ENCODE measurements around the gene TLE2.

The TLE2 gene

DNA sequence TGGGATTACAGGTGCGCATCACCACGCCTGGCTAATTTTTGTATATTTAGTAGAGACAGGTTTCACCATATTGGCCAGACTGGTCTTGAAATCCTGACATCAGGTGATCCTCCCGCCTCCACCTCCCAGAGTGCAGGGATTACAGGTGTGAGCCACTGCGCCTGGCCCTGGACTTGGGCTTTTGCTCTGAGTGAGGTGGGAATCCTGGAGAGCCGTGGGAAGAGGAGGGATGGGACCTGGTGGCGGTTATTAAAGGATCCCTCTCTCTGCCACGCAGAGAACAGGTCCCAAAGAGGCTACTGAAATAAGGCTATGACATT, 34.9 kb upstream of the TLE2 start:
- WGBS (ENCODE audit: insufficient coverage, insufficient read length): no CpG with 5 or more reads among the region's 7 CpGs
- Histone ChIP-seq H3K9me3 (ENCODE audit: control insufficient read depth, insufficient read depth, low read length) (no peaks in the 10 kb centered on the region), H3K4me1 (ENCODE audit: control insufficient read depth, insufficient read depth, low read length) (no peaks in the 10 kb centered on the region), H3K27me3 (ENCODE audit: control insufficient read depth, insufficient read depth, low read length) (no peaks in the 10 kb centered on the region), H3K27ac (ENCODE audit: low read length) (no peak overlapping the region), H3K36me3 (ENCODE audit: control insufficient read depth, insufficient read depth, low read length) (0 out of 2 replicates have a peak, but pooled peaks cover 2% of the 10 kb centered on the region), H3K4me3 (ENCODE audit: low read length) (no peak overlapping the region)
- no peak for DNase-seq (ENCODE audit: low read depth, low spot score)

DNA sequence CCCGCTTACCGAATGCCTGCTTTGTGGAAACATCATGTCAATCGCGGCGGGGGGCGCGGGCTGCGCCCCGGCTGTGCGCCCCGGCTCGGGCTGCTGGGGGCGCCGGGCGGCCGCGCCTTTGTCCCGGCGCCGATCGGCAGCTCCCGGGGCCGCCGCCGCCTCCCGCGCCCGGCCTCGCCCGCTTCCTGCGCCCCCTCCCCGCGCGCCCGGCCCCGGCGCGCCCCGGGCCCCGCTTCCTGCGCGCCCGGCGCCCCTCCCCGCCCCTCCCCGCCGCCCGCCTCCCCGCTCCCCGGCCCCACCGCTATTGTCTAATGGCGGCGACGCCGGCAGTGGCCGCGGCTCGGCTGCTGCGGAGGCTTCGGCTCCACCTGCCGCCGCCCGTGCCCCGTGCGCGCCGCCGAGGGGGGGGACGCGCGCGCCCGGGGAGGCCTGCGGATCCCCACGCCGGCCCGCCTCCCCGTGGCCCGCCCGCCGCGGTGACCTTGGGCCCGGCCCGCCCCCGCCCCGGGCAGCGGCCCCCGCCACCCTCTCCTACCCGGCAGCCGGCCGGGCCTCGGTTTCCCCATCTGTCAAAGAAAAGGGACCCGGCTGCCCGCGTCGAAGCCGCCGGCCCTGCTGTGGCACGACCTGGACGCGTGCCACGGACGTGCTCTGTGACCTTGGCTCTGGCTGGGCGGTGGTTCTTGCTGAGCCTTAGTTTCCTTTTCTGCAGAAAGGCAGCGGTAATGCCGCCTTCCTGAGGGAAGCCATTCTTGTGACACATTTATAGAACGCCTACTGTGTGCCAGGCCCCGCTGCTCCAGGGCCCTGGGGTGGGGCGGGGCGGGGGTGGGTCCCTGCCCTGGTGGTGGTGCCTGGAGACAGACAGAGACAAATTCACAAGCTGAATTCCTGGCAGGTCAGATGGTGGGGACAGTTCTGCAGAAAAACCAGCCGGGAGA, 33.4 kb upstream of the TLE2 start, which contains the start of gene TLE5:
Gene TLE5, minus strand, starts transcription at position 331 of the 941 bp plus-strand sequence. Its CDS starts 295 bp downstream, at position 36.
- H3K27ac ChIP-seq (ENCODE audit: low read length): no peak within 1 kb of the TSS
- WGBS (ENCODE audit: insufficient coverage, insufficient read length): no CpG with 5 or more reads among the region's 111 CpGs
- H3K9me3 ChIP-seq (ENCODE audit: control insufficient read depth, insufficient read depth, low read length): no peaks in the 10 kb centered on the region
- H3K36me3 ChIP-seq (ENCODE audit: control insufficient read depth, insufficient read depth, low read length): 0 out of 2 replicates have a peak, but pooled peaks cover 2% of the 10 kb centered on the region
- H3K27me3 ChIP-seq (ENCODE audit: control insufficient read depth, insufficient read depth, low read length): no peaks in the 10 kb centered on the region
- no peak for DNase-seq (ENCODE audit: low read depth, low spot score)
- H3K4me1 ChIP-seq (ENCODE audit: control insufficient read depth, insufficient read depth, low read length): no peaks in the 10 kb centered on the region; the same call in 1 of the 2 replicates
- H3K4me3 ChIP-seq (ENCODE audit: low read length): peak within 1 kb of the TSS; percentile 62

DNA sequence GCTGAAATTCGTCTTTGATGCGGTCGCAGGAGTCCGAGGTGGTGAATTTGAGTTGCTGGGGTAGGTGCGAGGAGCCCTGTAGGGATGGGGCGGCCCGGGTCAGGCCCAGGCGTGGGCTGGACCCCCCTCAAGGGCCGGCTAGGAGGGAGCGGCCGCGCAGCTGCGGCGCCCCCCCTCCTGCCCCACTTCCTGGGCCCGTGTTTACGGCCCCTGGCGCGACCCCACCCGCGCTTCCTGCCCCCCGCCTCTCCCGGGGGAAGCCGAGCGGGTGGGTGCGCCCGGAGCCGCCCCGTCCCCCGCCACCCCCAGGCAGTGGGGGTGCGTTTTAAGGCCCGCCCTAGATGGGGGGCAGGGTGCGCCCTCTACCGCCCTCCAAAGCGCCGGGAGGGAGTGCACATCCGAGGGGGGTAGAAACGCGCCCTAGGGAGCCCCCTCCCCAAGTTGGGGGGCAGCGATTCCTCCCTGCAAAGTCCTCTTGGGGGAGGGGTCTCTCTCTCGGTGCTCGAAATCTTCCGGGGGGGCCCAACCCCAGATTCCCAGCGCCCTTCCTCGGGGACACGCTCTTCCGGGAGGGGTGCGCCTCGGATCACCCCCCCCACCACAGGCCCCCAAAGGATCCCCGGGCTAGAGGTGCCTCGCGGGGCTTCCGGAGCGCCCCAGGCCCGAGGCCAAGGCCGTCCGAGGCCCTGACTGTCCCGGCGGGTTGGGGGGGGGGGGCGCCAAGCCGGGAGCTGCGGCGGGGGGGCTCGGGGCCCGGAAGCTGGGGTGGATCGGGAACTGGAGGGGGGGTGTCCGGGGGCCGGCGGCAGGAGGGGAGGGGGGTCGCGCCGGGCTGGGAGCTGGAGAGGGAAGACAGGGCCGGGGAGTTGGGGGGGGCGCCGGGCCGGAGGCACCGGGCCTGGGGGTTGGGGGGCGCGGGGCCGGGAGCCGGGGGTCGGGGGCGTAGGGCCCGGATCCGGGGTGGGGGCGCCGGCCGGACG, 32.4 kb upstream of the TLE2 start:
- H3K4me3 ChIP-seq (ENCODE audit: low read length): peak overlapping the region; percentile 62
- WGBS (ENCODE audit: insufficient coverage, insufficient read length): no CpG with 5 or more reads among the region's 88 CpGs
- H3K4me1 ChIP-seq (ENCODE audit: control insufficient read depth, insufficient read depth, low read length): peaks cover 2% of the 10 kb centered on the region; the same call in 1 of the 2 replicates
- H3K36me3 ChIP-seq (ENCODE audit: control insufficient read depth, insufficient read depth, low read length): 0 out of 2 replicates have a peak, but pooled peaks cover 2% of the 10 kb centered on the region
- H3K27ac ChIP-seq (ENCODE audit: low read length): no peak overlapping the region
- DNase-seq (ENCODE audit: low read depth, low spot score): no peak
- H3K9me3 ChIP-seq (ENCODE audit: control insufficient read depth, insufficient read depth, low read length): no peaks in the 10 kb centered on the region
- H3K27me3 ChIP-seq (ENCODE audit: control insufficient read depth, insufficient read depth, low read length): no peaks in the 10 kb centered on the region

DNA sequence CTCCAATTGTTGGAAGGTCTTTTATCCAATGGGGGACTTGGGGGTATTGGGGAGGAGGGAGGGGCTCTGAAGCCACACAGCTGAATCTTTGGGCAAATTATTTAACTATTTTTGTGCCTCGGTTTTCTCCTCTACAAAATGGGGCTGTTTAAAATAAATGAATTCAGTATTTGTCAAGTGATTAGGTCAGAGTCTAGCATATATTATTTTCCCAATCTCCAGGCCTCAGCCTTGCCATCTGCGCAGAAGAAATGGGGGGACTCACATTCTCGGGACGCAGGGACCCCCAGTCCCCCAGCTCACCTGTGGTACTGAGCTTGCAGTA, 31.7 kb upstream of the TLE2 start:
- Histone ChIP-seq H3K27ac (ENCODE audit: low read length) (no peak overlapping the region), H3K36me3 (ENCODE audit: control insufficient read depth, insufficient read depth, low read length) (0 out of 2 replicates have a peak, but pooled peaks cover 2% of the 10 kb centered on the region)

DNA sequence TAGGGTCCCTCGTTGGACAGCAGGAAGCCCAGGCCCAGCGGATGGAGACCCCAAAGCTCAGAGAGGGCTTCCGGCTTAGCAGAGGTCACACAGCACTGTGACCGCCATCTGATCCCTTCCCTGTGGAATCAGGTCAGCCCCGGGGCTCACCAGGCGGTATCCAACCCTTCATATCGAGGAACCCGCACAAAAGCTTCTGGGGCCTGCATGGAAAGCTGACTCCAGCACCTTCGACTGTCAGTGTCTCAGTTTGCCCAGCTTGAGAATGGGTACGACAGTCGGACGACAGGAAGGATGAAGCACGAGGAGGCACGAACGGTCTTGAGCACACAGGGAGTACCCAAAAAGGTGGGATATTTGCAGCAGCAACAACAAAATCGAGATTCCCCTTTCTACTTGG, 30.6 kb upstream of the TLE2 start:
- no peaks in the 10 kb centered on the region for H3K27me3 ChIP-seq (ENCODE audit: control insufficient read depth, insufficient read depth, low read length)
- no CpG with 5 or more reads among the region's 16 CpGs for WGBS (ENCODE audit: insufficient coverage, insufficient read length)
- no peaks in the 10 kb centered on the region for H3K9me3 ChIP-seq (ENCODE audit: control insufficient read depth, insufficient read depth, low read length)
- H3K27ac ChIP-seq (ENCODE audit: low read length): no peak overlapping the region
- no peak for DNase-seq (ENCODE audit: low read depth, low spot score)
- H3K4me3 ChIP-seq (ENCODE audit: low read length): no peak overlapping the region
- peaks cover 6% of the 10 kb centered on the region; the same call in 1 of the 2 replicates for H3K36me3 ChIP-seq (ENCODE audit: control insufficient read depth, insufficient read depth, low read length)
- H3K4me1 ChIP-seq (ENCODE audit: control insufficient read depth, insufficient read depth, low read length): peaks cover 2% of the 10 kb centered on the region; the same call in 1 of the 2 replicates

More for the DNA sequence above, 31.7 kb upstream of the TLE2 start:
- DNase-seq (ENCODE audit: low read depth, low spot score): no peak
- no peaks in the 10 kb centered on the region for H3K9me3 ChIP-seq (ENCODE audit: control insufficient read depth, insufficient read depth, low read length)
- no peaks in the 10 kb centered on the region for H3K27me3 ChIP-seq (ENCODE audit: control insufficient read depth, insufficient read depth, low read length)
- peaks cover 2% of the 10 kb centered on the region; the same call in 1 of the 2 replicates for H3K4me1 ChIP-seq (ENCODE audit: control insufficient read depth, insufficient read depth, low read length)
- WGBS (ENCODE audit: insufficient coverage, insufficient read length): no CpG with 5 or more reads among the region's 4 CpGs
- H3K4me3 ChIP-seq (ENCODE audit: low read length): peak overlapping the region; percentile 62; the same call in 1 of the 2 replicates

DNA sequence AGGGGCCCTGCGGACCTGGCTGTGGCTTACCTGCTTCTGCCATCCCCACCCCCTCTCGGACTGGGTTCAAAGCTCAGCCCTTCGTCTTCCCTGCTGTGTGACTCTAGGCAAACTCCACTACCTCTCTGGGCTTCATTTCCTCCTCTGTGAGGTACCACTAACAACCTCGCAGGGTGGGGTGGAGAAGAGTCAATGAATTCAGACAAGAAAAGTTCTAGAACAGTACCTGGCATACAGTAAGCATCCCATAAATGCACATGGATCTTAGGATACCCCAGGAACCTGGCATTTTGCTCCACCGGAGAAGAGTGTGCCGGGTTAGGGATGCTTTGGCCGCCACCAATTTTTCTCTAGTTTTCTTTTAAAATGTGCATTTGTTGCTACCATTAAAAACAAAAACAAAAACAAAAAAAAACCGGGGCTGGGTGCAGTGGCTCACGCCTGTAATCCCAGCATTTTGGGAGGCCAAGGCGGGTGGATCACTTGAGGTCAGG, 29.8 kb upstream of the TLE2 start:
- DNase-seq (ENCODE audit: low read depth, low spot score): no peak
- H3K27me3 ChIP-seq (ENCODE audit: control insufficient read depth, insufficient read depth, low read length): no peaks in the 10 kb centered on the region
- no peak overlapping the region for H3K4me3 ChIP-seq (ENCODE audit: low read length)
- WGBS (ENCODE audit: insufficient coverage, insufficient read length): no CpG with 5 or more reads among the region's 10 CpGs
- peaks cover 2% of the 10 kb centered on the region; the same call in 1 of the 2 replicates for H3K4me1 ChIP-seq (ENCODE audit: control insufficient read depth, insufficient read depth, low read length)
- no peak overlapping the region for H3K27ac ChIP-seq (ENCODE audit: low read length)
- peaks cover 6% of the 10 kb centered on the region; the same call in 1 of the 2 replicates for H3K36me3 ChIP-seq (ENCODE audit: control insufficient read depth, insufficient read depth, low read length)
- no peaks in the 10 kb centered on the region for H3K9me3 ChIP-seq (ENCODE audit: control insufficient read depth, insufficient read depth, low read length)

DNA sequence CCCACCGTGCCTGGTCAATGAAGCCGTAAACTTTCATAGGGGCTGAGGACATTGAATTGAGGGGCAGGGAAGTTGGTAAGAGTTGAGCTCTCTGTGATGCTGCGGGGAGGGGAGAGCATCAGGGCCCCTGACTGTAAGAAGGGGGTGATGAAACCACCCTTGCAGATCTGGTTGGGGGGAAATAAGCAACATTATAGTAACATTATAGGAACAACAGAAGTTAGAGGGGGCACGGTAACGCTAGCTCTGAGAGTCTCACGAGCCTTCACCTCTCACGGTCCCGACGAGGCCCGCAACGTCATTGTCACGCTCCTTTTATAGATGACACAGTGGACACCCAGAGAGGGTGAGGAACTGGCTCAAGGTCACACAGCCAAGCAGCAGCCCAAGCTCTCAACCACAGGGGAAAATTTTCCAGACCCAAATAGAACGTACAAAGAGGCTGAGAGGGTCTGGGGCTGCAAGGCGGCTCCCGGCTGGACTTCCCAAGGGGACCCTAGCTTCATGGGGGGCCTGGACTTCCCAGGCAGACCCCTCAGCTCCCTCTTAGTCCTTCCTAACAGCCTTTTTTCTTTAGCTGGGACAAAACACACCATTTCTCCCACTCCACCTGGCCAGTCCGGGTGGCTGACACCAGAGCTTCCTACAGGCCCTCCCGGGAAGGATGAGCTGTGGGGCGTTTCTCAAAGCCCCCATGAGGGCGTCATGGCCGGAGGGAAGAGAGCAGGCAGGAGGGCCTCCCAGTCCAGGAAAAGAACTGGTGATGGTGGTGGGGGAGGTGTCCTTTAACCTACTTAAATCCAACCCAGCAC, 29.1 kb upstream of the TLE2 start:
- WGBS (ENCODE audit: insufficient coverage, insufficient read length): no CpG with 5 or more reads among the region's 20 CpGs
- Histone ChIP-seq H3K27ac (ENCODE audit: low read length) (no peak overlapping the region), H3K27me3 (ENCODE audit: control insufficient read depth, insufficient read depth, low read length) (no peaks in the 10 kb centered on the region), H3K4me3 (ENCODE audit: low read length) (no peak overlapping the region), H3K4me1 (ENCODE audit: control insufficient read depth, insufficient read depth, low read length) (peaks cover 4% of the 10 kb centered on the region; the same call in 1 of the 2 replicates), H3K36me3 (ENCODE audit: control insufficient read depth, insufficient read depth, low read length) (peaks cover 6% of the 10 kb centered on the region; the same call in 1 of the 2 replicates), H3K9me3 (ENCODE audit: control insufficient read depth, insufficient read depth, low read length) (no peaks in the 10 kb centered on the region)
- no peak for DNase-seq (ENCODE audit: low read depth, low spot score)

DNA sequence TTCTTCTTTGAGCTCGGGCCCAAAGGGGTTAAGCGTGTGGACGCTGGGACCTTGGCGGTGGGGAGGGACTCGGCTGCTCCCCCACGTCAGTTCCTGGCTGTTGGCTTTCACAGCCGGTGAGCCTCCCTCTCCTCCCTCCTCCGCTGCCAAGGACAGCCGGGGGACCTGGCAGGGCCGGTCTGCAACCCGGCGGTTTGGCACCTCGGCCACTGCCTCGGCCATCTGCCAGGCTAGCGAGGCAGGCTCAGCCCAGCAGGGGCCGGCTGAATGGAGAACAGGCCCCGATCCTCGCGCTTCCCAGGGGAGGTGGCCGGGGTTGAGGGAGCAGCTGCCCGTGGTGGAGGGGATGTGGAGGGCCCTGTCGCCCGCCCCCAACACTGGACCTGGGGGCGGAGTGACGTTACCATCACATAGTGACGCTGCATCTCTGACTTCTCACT, 28.2 kb upstream of the TLE2 start:
- WGBS (ENCODE audit: insufficient coverage, insufficient read length): no CpG with 5 or more reads among the region's 26 CpGs
- H3K9me3 ChIP-seq (ENCODE audit: control insufficient read depth, insufficient read depth, low read length): no peaks in the 10 kb centered on the region
- H3K4me3 ChIP-seq (ENCODE audit: low read length): no peak overlapping the region
- H3K27ac ChIP-seq (ENCODE audit: low read length): no peak overlapping the region
- no peaks in the 10 kb centered on the region for H3K27me3 ChIP-seq (ENCODE audit: control insufficient read depth, insufficient read depth, low read length)
- H3K4me1 ChIP-seq (ENCODE audit: control insufficient read depth, insufficient read depth, low read length): peaks cover 4% of the 10 kb centered on the region; the same call in 1 of the 2 replicates
- DNase-seq (ENCODE audit: low read depth, low spot score): no peak
- H3K36me3 ChIP-seq (ENCODE audit: control insufficient read depth, insufficient read depth, low read length): peaks cover 6% of the 10 kb centered on the region; the same call in 1 of the 2 replicates

DNA sequence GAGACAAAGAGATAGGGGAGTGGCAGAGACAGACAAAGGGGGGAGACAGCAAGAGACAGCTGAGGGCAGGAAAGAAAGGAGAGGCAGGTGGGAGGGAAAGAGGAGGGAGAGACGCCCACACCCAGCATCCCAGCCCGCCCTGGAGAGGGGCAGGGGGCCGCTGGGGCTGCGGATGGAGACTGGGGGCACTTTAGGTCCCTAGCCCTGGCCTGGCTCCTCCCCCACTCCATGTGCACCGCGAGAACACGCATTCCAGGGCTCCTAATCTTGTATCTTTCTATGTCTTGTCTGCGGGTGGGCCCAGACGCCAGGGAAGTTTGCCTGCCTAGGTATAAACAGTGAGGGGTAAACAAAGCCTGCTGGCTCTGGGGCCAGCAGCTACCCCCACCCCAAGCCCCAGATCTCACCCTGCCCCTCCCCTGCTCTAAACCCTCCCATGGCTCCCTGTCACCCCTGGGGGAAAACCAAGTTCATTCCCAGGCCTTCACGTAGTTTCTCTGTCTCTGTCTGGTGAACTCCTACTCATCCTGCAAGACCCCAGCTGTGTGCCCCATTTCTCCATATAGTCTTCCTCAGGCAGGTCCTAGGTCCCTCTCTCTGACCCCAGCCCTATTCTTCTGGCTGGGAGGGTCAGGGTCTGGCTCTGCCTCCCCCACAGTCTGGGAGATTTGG, 27.5 kb upstream of the TLE2 start:
- no peak for DNase-seq (ENCODE audit: low read depth, low spot score)
- no peak overlapping the region for H3K4me3 ChIP-seq (ENCODE audit: low read length)
- H3K27me3 ChIP-seq (ENCODE audit: control insufficient read depth, insufficient read depth, low read length): no peaks in the 10 kb centered on the region
- H3K4me1 ChIP-seq (ENCODE audit: control insufficient read depth, insufficient read depth, low read length): peaks cover 4% of the 10 kb centered on the region; the same call in 1 of the 2 replicates
- H3K9me3 ChIP-seq (ENCODE audit: control insufficient read depth, insufficient read depth, low read length): no peaks in the 10 kb centered on the region
- H3K27ac ChIP-seq (ENCODE audit: low read length): no peak overlapping the region
- H3K36me3 ChIP-seq (ENCODE audit: control insufficient read depth, insufficient read depth, low read length): peaks cover 6% of the 10 kb centered on the region; the same call in 1 of the 2 replicates
- no CpG with 5 or more reads among the region's 10 CpGs for WGBS (ENCODE audit: insufficient coverage, insufficient read length)

Measured in iPS DF 6.9 (cell line).